GOT3 (cell line): ENCODE data around the gene LUC7L.
"Not testable (repeated sequence)": the region's sequence is repeated elsewhere in the genome, so short reads cannot be mapped to it uniquely, and the experiment has no call there.

Source experiments
- DNase-seq: peaks from one replicate; lab custom pipeline; 2025; ENCODE audit warnings: mixed read lengths; lab: John Stamatoyannopoulos, UW

LUC7L gene

GRCh38 chr16:164827-165538 is 64.3 kb downstream of the LUC7L start:
- no peak for DNase-seq

GRCh38 chr16:164134-164823 is 65.0 kb downstream of the LUC7L start:
- DNase-seq: not testable (repeated sequence)

GRCh38 chr16:163696-164095 is 65.6 kb downstream of the LUC7L start:
- not testable (repeated sequence) for DNase-seq

- DNase-seq: not testable (repeated sequence)
Observed at GRCh38 chr16:163139-163538, 66.1 kb downstream of the LUC7L start.

- no peak for DNase-seq
Observed at GRCh38 chr16:162271-162991, 66.8 kb downstream of the LUC7L start.

- no peak for DNase-seq
Observed at GRCh38 chr16:160691-161190, 68.5 kb downstream of the LUC7L start.

GRCh38 chr16:160242-160641 is 69.0 kb downstream of the LUC7L start:
- not testable (repeated sequence) for DNase-seq

GRCh38 chr16:159136-159849 is 70.0 kb downstream of the LUC7L start:
- no peak for DNase-seq

- DNase-seq: no peak
Observed at GRCh38 chr16:155031-155398, 74.2 kb downstream of the LUC7L start.

GRCh38 chr16:154217-155030 is 74.8 kb downstream of the LUC7L start:
- no peak for DNase-seq

- not testable (repeated sequence) for DNase-seq
Observed at GRCh38 chr16:153550-154216, 75.6 kb downstream of the LUC7L start.

GRCh38 chr16:153129-153521 is 76.1 kb downstream of the LUC7L start:
- not testable (repeated sequence) for DNase-seq

- DNase-seq: no peak
Observed at GRCh38 chr16:152141-153128, 76.8 kb downstream of the LUC7L start, which contains the start of gene HBZ. HBZ (plus strand) TSS chr16:152644; CDS start chr16:152910, 266 bp downstream.

- no peak for DNase-seq
Observed at GRCh38 chr16:149024-149660, 80.1 kb downstream of the LUC7L start.

GRCh38 chr16:146646-147045 is 82.6 kb downstream of the LUC7L start:
- DNase-seq: no peak

GRCh38 chr16:144797-145252 is 84.4 kb downstream of the LUC7L start:
- DNase-seq: no peak

- no peak for DNase-seq
Observed at GRCh38 chr16:143456-143855, 85.8 kb downstream of the LUC7L start.

- DNase-seq: no peak
Observed at GRCh38 chr16:143047-143446, 86.2 kb downstream of the LUC7L start.
